Activated gamma-delta T cell treated with Interleukin-2 at 50 U/mL for 16 hours (primary cell): ENCODE data around the gene NPR3.

Source experiments
- DNase-seq: peaks from one replicate; pipeline ENCODE4 v3.0.0-alpha.2; 2020

The NPR3 gene

DNA sequence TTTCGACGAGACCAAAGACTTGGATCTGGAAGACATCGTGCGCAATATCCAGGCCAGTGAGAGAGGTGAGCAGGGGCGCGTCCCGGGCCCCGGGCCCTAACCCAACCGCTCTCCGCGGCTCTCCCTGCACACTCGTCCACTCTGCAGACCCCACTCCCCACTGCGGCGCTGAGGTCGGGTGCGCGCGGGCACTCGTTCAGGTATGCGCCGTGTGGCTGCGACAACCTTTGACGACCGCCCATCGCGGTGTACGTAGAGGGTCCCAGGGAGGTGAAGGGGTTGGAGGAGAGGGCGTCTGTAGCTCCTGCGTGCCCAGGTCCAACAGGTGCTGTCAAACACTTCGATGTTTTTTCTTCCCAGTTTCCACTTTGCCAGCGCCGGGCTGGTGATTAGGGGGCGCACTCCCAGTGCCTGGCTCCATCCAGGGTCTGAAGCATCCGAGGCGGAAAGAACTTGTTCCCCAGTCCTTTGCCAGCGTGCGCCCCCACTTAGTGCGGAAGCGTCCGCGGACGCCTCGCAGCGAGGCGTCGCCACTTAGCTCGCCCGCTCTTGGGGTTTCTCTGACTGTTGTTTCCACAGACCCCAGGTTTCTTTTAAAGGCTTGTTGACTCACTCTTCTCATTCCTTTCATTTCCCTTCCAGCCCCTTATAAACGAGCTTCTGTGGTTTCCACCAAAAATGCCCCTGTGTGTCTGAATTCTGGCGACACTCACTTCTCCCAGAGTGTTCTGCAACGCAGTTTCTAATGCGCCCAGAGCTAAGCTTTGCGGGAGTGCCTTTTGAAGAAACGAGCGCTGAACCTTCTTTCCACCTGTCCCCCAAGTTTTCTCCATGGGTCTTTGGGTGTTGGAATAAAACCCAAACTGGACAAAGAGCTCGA, 1.6 kb downstream of the NPR3 start:
- no peak for DNase-seq

DNA sequence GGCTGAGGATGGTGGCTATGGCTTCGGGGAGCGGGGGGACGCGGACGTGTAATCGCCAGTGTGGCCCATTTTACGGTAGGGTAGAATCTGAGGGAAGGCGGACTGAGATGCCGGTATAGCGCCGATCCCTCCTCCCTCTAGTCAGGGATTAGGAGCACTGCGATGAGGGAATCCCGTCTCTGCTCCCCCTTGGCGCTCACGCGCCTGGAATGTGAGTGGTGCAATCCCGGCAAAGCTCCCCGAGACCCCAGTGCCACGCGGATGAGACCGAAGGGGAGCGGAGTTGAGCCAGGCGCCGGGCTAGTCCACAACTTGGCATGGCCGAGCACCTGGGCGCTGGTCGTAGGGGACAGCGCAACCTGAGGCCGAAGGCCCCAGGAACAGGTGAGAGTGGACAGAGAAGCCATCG, 2.2 kb downstream of the NPR3 start:
- no peak for DNase-seq

DNA sequence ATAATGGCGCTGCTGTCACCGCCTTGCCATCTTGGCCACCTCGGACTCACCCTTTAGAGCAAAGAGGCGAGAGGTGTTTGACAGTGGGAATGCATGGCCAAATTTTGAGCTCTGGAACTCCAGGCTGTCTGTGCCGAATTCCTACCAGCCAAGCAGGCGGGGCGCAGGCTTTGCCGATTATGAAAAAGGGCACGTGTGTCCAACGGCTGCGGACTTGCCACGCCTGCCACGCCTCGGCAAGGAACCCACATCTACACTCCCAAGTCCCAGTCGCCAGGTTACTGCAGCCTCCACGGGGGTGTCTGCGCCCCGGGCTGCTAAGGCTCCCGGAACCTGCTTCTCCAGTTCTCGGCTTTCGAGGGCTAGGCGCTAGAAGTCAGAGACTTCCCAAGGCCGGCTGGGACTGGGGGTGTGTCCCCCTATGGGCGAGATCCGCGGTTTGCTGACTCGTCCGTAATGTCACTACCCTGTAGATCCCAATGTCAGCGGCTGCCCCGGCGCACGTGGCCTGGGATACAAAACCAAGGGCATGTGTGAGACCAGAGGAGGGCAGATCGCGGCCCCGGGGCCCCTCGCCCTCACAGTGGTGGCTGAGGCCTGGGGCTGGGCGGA, 2.8 kb downstream of the NPR3 start:
- no peak for DNase-seq

DNA sequence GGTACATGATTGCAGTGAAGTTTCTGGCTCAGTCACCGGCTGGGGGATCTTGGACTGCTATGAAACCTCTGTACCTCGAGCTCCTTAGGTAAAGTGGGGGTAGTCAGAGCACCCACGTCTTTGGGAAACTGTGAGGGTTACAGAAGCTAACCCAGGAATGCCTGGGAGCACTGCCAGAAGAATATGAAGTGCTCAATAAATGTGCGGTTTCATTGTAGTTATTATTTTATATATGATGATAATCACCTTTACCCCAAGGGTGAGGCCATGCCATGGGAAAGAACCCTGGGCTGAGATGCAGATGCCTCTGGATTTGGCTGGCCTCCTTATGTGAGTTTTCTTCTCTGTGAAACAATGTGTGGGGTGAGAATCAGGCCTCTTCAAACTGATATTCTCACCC, 3.7 kb downstream of the NPR3 start:
- DNase-seq, result no peak

DNA sequence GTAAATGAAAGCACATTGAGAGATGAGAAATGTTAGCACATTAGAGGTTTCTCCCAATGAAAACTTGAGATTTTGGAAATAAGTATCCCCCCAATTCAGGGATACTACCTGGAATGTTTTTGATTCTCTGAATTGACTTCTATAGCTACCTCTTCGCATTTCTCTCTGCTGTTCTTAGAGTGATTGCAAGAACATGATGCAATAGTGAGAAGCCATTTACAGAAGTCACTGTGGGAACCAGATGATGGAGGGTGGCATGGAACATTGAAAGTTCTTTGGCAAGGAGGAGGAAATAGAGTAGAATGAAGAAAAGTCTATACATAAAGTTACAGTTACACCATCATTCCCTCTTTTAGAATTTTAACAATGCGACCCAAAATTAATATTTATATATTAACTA, 9.2 kb downstream of the NPR3 start:
- DNase-seq, result no peak

DNA sequence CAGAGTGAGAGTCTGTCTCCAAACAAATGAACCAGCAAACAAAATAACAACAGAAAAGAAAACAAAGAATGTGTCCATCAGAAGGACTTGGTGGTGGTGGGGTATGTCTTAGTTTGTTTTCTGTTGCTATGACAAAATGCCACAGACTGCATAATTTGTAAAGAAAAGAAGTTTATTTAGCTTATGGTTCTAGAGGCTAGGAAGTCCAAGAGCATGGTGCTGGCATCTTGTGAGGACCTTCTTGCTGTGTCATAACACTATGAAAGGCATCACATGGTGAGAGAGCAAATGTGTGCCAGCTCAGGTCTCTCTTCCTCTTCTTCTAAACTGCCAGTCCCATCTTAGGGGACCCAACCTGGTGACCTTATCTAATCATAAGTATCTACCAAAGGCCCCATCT, 10.5 kb downstream of the NPR3 start:
- DNase-seq, result no peak

DNA sequence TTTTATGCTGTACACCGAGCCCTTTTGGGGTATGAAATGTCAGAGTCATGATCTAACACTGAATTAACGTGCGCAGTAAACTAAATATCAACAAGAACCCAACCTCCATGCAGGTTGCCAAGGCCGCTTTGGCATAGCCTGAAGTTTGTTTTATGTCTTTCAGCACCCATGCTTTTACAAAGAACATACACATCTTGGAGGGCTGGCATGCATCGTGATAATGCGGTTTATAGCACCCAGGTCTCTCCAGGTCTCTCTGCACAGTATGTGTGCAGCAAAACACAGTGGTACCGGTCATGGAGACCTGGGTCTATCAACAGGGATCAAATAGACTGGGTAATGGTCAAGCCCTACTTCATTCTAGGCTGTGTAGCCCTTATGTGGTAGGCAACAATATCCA, 11.8 kb downstream of the NPR3 start:
- DNase-seq, result no peak

DNA sequence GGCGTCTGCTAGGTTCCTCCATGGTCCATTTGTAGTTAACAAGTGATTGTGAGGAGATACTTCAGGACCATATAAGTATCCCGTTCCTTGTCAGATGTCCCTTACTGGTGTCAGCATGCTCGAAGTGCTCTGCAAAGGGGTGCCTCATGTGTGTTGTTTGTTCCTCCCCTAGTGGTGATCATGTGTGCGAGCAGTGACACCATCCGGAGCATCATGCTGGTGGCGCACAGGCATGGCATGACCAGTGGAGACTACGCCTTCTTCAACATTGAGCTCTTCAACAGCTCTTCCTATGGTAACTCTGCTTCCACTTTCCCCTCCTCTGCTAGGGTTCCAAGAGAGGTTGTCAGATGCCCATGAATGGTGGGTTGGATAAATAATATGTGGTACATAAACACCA, 13.4 kb downstream of the NPR3 start:
- no peak for DNase-seq

DNA sequence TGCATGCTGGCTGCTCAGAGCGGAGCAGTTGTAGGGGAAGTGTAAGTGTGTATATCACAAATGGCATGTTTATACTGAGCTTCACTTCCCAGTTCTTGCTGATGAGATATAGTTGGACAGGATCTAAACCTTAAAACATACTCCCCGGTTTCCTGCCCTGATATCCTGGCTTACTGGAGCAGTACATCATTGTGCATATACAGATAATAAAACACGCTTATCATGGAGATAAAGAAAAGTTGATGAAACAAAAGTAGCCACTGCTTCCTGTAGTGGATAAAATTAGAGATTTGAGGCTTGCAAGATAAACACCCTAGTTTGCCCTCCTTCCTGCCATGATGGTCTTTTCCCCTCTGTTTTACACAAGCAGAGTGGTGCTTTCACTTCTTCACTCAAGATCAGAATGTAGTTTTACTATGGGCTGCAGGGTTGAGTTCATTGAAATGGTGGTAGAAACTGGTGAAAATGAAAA, 15.0 kb downstream of the NPR3 start:
- no peak for DNase-seq

DNA sequence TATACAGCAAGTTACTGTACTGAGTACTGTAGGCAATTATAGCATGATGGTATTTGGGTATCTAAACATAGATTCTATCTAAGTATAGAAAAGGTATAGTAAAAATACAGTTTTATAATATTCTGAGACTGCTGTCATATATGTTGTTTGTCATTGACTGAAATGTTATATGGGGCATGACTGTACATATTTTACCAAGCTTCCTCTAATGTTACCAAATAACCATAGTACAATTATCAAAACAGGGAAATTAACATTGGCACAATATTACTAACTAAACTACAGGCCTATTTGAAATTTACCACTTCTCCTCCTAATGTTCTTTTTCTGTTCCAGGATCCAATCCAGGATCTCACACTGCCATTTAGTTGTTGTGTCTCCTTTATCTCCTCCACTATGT, 18.5 kb downstream of the NPR3 start:
- no peak for DNase-seq

DNA sequence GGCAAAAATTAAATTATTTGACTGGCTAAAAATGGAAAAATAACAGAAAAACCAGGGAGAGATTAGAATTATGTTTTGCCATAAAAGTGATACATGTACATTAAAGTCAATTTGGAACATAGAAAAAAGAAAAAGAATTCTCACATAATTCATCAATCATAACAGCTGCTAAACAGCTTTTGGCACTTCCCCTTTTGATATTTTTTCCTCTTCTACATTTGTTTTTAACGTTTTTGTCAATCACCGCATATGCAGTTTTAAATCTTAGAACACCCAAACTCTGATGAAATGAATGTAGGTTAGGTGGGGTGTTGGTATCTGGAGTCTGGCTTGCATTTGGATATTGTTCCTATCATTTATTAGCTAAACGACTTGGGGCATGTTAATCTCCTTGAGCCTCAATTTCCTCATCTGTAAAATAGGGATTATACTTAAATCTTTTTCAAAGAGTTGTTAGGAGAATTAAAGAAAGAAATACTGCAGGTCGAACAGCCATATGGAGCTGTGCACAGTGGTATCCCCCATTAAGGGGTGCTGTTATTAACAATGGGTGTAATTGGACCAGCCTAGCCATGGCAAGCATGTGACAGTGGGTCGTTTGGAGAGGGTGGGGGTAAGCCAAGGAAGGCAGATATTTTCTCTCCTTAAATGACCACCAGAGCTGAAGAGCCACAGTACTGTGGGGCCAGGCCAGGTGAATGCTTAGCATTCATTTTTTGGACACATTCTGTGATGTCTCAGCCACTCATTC, 22.6 kb downstream of the NPR3 start:
- no peak for DNase-seq

DNA sequence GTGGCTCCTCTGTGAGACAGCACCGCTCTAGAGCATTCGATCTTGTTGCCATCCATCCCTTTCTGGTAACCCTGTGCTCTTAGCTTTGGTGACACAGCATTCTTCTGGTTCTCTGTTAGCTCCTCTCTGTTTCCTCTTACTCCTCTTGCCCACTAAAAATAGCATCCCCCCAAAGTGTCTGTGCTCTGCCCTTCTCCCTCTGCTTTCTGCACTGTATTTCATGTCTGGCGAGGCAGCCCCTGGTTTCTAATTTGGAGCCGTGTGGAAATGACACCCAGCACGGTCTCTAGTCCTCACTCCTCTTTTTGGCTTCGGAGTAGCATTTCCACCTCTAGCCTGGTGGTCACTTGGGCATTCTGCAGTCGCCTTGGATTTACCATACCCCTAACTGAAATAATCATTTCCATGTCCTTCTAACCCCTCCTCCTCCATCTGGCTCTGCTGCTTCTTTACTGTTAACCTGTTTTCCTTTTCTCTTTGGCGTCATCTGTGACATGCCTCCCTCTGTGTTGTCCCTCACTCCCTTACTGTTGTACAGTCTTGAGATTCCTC, 23.8 kb downstream of the NPR3 start:
- no peak for DNase-seq

DNA sequence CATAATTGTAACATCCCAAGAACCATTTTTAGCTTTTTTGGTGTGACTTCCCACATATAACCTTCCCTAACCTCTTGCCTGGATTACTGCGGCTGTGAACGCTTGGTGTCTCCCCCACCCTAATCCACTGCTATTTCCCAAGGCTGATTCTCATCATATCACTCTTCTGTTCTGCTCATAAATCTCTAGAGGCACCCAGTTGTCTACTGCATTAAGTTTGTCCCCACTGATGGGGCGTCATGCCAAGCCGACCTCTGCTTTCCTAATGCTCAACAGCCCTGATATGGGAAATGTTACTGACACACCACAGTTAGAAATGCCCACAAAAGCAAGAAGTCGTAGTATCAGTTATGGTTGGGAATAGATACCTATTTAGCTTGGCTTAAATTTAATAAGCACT, 24.4 kb downstream of the NPR3 start:
- DNase-seq, result no peak

DNA sequence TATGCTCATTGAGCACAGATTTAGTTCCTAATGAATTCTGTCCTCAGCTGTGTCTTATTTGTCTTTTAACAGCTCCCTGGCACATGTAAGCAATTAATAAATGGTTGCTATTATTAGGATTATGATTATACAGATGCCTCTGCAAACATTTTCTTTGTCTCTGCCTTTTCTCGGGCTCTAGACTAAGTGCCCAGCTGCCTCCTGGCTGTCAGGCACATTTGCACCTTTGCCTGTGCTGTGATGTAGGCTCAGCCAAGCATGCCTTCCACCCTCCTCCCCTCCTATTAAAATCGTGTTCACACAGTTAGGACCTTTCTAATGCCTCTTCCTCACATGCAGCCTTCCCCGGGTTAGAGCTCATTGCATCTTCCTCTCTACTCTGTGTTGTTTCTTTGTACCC, 25.7 kb downstream of the NPR3 start:
- no peak for DNase-seq

DNA sequence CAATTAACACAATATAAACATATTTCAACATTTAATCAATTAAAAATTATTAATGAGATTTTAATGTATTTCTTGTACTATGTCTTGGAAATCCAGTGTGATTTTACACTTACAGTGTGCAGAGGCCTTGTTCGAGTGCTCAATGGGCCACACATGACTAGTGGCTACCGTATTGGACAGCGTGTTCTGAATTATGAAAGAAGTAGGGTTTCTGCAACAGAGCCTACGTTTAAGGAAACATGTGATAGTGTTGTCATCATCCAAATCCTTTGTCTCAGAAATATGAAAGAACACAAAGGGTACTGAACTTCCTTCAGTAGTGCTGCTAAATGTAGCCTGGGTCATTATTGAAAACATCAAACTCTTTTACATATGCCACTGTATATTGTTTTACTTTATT, 29.5 kb downstream of the NPR3 start:
- DNase-seq, result no peak

DNA sequence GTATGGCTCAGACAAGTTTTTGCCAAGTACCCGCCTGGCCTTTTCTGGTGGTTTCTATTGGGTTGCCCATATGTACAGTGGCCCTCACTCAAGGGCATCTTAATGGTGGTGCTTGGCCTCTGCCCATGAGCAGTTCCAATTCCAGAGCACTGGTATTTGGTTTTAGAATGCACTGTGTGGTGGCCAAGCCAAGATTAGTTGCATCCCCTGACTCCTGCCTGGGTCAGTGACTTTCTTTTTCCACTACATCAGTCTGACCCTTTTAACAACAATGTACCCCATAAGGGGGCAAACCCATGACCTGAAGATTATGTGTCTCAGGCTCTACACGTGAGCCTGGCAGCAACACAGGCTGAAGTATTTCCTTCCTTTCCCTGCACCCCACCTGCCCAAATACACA, 34.2 kb downstream of the NPR3 start:
- no peak for DNase-seq

DNA sequence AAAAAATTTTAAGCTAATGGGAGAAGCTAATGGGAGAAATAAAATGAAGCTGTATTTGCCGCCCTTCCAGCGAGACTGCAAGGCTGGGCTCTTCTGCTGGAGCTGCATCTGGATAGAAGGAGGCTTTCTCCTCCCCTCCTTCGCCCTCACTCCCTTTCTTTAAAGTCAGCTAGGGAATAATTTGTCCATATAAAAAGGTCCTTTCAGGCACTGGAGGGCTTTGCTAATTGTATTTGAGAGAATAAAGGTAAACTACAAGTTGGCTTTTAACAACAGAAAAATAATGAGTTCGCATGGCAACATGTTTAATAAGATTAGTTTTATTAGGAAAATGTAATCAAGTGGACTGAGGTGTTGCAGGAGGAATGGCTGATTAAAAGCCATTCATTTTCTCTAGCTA, 41.3 kb downstream of the NPR3 start:
- DNase-seq, result no peak

DNA sequence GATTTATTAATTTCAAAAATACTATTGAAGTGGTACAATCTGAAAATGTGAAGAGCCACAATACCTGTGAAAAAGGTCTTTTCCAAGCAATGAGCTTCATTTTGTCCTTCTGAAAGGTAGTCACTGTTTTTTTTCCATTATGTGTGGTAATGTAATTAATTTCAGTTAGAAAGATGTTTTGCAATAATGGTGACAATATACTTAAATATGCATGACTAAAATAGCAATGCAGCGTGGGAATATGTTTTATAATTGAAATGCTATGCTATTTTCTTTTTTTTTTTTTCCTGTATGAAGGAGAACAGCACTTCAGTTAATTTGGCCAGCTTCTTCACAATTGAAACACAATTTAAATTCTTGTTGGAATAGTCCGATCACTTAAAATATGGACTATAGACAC, 41.9 kb downstream of the NPR3 start:
- DNase-seq, result no peak

DNA sequence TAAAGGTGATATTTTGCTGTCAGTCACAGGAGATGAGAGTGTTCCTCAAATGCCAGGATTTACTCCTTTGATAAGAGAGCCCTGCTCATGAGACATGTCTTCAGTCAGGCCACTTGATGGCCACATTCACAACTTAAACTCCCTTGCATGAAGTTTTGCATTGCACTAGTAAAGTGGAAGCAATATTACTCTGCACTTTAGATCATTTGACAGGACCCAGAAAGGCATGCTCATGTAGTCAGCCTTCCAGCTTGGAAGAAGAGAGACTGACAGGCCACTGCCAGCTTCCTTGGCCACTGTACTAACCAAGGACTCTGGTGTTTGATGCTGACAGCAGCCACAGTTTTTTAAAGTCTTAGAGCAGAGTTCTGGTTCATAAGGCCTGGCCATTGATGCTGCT, 42.6 kb downstream of the NPR3 start:
- no peak for DNase-seq

DNA sequence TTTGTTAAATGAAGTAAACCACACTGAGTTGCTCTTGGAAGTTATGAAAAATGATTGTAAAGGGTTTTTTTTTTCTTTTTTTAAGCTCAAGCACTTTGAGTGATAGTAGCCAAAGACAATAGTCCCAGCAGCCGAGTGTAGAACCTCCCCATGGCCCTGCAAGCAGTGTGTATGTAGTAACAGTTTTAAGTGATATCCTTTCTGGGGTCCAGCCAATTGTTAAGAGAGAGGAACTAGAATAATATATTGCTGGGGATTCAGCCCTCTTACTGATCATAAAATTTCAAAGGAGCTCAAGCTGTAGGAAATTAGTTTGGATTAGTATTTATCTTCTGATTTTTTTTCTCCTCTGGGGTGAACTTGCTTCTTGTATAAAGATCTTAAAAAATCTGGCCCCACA, 43.2 kb downstream of the NPR3 start:
- no peak for DNase-seq

DNA sequence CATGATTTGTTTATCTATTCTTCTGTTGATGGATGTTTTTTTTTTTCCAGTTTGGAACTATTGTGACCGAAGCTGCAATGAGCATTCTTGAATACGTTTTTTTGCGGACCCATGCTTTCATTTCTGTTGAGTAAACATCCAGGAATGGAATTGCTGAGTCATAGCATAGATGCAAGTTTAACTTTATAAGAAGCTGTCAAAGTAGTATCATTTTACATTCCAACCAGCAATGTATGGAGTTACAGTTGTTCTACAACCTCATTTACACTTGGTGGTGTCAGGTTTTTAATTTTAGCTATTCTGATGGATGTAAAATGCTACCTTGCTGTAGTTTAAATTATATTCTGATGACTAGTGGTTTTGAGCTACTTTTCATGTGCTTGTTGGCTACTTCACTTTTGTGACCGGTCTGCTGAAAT, 49.0 kb downstream of the NPR3 start:
- no peak for DNase-seq

DNA sequence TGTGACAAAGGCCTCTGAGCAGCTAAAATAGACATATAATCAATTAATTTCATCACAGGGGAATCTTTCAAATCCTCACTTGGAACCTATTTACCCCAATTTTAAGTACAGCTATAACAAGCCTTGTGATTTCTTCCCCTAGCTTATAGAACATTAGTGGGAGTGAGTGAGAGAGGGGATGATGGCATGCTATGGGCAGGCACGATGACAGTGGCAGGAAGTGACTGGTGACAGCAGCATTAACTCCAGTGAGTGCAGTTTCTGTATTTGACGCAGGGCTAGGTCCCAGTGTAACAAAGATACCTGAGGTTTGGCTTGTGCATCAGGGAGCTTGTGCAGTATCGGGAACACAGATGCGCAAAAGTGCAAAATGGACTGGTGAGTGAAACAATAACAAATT, 54.1 kb downstream of the NPR3 start:
- no peak for DNase-seq

DNA sequence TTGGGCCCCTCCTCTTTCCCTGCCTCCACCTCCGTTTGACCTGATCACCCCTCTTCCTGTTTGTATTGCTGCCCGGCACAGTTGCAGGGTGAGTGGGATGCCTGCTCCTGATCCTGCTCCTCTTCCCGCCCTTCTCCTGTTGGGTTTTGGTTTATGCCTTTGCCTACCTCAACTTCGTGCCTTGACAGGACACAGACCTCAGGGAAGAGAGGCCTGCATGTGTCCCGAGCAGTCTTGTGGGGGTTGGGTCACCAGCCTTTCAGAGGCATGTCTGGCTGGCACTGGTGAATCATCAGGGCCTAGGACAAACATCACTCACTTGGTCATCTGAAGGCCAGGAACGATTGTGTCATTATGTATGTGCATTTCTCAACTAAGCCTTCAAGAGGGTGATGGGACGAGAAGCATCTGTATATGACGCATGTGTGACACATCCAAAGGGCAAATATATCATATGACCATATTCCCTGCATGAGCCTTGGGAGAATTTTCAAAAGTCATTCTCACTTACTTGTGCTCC, 56.9 kb downstream of the NPR3 start:
- no peak for DNase-seq
